ENCODE results near the gene INSYN2A. TPM values are rescaled to one million over a fixed set of nuclear protein-coding genes. Genes with fewer than 3 reads are reported as not detected.

The INSYN2A gene
- total RNA-seq, 1 experiment from 2014 or later, result 0.07 TPM

GRCh38 chr10:127189226-127189625 lies 7.2 kb downstream of the INSYN2A start:
- POLR2A ChIA-PET, result no interaction called here

DNA sequence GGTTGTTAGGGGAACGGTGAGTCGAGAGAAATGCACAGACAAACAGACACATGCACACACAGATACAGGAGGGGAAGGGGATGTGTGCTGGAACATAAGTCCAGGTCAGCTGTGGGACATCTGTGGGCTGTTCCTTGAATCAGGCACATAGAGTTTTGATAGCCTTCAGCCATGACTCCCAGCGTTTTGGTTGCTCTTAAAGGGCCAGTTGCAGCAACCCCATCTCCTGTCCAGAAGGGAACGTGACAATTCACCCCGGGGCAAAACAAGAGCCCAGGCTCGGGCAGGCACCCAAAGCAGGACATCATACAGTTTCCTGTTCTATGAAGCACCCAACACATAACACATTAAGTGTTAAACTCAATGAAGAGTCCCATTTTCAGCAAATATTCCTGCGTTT lies 9.6 kb downstream of the INSYN2A start:
- TF ChIP-seq, protein P1, sequence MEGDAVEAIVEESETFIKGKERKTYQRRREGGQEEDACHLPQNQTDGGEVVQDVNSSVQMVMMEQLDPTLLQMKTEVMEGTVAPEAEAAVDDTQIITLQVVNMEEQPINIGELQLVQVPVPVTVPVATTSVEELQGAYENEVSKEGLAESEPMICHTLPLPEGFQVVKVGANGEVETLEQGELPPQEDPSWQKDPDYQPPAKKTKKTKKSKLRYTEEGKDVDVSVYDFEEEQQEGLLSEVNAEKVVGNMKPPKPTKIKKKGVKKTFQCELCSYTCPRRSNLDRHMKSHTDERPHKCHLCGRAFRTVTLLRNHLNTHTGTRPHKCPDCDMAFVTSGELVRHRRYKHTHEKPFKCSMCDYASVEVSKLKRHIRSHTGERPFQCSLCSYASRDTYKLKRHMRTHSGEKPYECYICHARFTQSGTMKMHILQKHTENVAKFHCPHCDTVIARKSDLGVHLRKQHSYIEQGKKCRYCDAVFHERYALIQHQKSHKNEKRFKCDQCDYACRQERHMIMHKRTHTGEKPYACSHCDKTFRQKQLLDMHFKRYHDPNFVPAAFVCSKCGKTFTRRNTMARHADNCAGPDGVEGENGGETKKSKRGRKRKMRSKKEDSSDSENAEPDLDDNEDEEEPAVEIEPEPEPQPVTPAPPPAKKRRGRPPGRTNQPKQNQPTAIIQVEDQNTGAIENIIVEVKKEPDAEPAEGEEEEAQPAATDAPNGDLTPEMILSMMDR (IDR thresholded peaks at IDR 0.05; ENCODE audit: unreplicated experiment), result no peak
- BruUV-seq (replicated peaks), result no TSS peak
- intact Hi-C loops (cut with micrococcal nuclease), result no loop called here
- POLR2A ChIA-PET, result no interaction called here
- peak; percentile 45 for DNase-seq (ENCODE audit: unreplicated experiment)
- no peak overlapping the region for H3K4me3 Mint-ChIP-seq (ENCODE audit: unreplicated experiment)
- no peaks in the 10 kb centered on the region for H3K27me3 Mint-ChIP-seq (ENCODE audit: insufficient read depth, unreplicated experiment)
- peaks cover 6% of the 10 kb centered on the region for H3K36me3 Mint-ChIP-seq (ENCODE audit: insufficient read depth, unreplicated experiment)
- H3K9me3 Mint-ChIP-seq (ENCODE audit: unreplicated experiment), result peaks cover 6% of the 10 kb centered on the region
- no peak overlapping the region for H3K27ac Mint-ChIP-seq (ENCODE audit: low read depth, unreplicated experiment)
- CTCF ChIA-PET, result no interaction called here
- H3K4me1 Mint-ChIP-seq (ENCODE audit: insufficient read depth, unreplicated experiment), result peaks cover 7% of the 10 kb centered on the region

More at GRCh38 chr10:127189226-127189625, 7.2 kb downstream of the INSYN2A start:
- Mint-ChIP-seq H3K4me3 (ENCODE audit: unreplicated experiment) (no peak overlapping the region), H3K9me3 (ENCODE audit: unreplicated experiment) (peaks cover 6% of the 10 kb centered on the region), H3K36me3 (ENCODE audit: insufficient read depth, unreplicated experiment) (peaks cover 6% of the 10 kb centered on the region), H3K4me1 (ENCODE audit: insufficient read depth, unreplicated experiment) (peaks cover 7% of the 10 kb centered on the region), H3K27me3 (ENCODE audit: insufficient read depth, unreplicated experiment) (no peaks in the 10 kb centered on the region), H3K27ac (ENCODE audit: low read depth, unreplicated experiment) (no peak overlapping the region)
- BruUV-seq (replicated peaks), result no TSS peak
- intact Hi-C loops (cut with micrococcal nuclease), result no loop called here
- CTCF ChIA-PET, result no interaction called here
- TF ChIP-seq, protein P1 (IDR thresholded peaks at IDR 0.05; ENCODE audit: unreplicated experiment), result no peak
- no peak for DNase-seq (ENCODE audit: unreplicated experiment)

GRCh38 chr10:127184582-127184981 lies 11.8 kb downstream of the INSYN2A start:
- no peak overlapping the region for H3K27ac Mint-ChIP-seq (ENCODE audit: low read depth, unreplicated experiment)
- H3K4me1 Mint-ChIP-seq (ENCODE audit: insufficient read depth, unreplicated experiment), result peaks cover 7% of the 10 kb centered on the region
- no TSS peak for BruUV-seq (replicated peaks)
- H3K27me3 Mint-ChIP-seq (ENCODE audit: insufficient read depth, unreplicated experiment), result no peaks in the 10 kb centered on the region
- no peak for DNase-seq (ENCODE audit: unreplicated experiment)
- ChIA-PET POLR2A (no interaction called here), CTCF (no interaction called here)
- no peak overlapping the region for H3K4me3 Mint-ChIP-seq (ENCODE audit: unreplicated experiment)
- peaks cover 6% of the 10 kb centered on the region for H3K9me3 Mint-ChIP-seq (ENCODE audit: unreplicated experiment)
- intact Hi-C loops (cut with micrococcal nuclease), result no loop called here
- no peaks in the 10 kb centered on the region for H3K36me3 Mint-ChIP-seq (ENCODE audit: insufficient read depth, unreplicated experiment)
- TF ChIP-seq, protein P1 (IDR thresholded peaks at IDR 0.05; ENCODE audit: unreplicated experiment), result no peak

GRCh38 chr10:127182161-127182560 lies 14.2 kb downstream of the INSYN2A start:
- BruUV-seq (replicated peaks), result no TSS peak
- no peaks in the 10 kb centered on the region for H3K27me3 Mint-ChIP-seq (ENCODE audit: insufficient read depth, unreplicated experiment)
- TF ChIP-seq, protein P1 (IDR thresholded peaks at IDR 0.05; ENCODE audit: unreplicated experiment), result no peak
- POLR2A ChIA-PET, result interaction anchor here (0.6 kb wide), 1 partner anchor 110 kb away, joined by 5 read pairs; no protein-coding TSS in a partner anchor
- DNase-seq (ENCODE audit: unreplicated experiment), result no peak
- H3K4me1 Mint-ChIP-seq (ENCODE audit: insufficient read depth, unreplicated experiment), result peaks cover 7% of the 10 kb centered on the region
- CTCF ChIA-PET, result no interaction called here
- H3K4me3 Mint-ChIP-seq (ENCODE audit: unreplicated experiment), result no peak overlapping the region
- H3K36me3 Mint-ChIP-seq (ENCODE audit: insufficient read depth, unreplicated experiment), result peaks cover 8% of the 10 kb centered on the region
- intact Hi-C loops (cut with micrococcal nuclease), result no loop called here
- H3K27ac Mint-ChIP-seq (ENCODE audit: low read depth, unreplicated experiment), result no peak overlapping the region
- H3K9me3 Mint-ChIP-seq (ENCODE audit: unreplicated experiment), result peaks cover 6% of the 10 kb centered on the region
